IMR-90 (cell line): ENCODE measurements around the gene MERTK. TPM values are rescaled to one million over a fixed set of nuclear protein-coding genes. Genes with fewer than 3 reads are reported as not detected.

Experiments used
- ATAC-seq: fragments of 200-7000 bp; cut with Tn5 transposase; 2 replicates; pipeline ENCODE4 v1.9.1; 2020; ENCODE audit warnings: low read depth, mild to moderate bottlenecking, moderate library complexity
- BruUV-seq: library from RNA; stranded (reverse); fragments of 400-500 nt; replicated peaks from 2 replicates; lab custom pipeline; 2021; lab: Mats Ljungman, UMichigan
- CTCF ChIA-PET: fragments of 300-600 bp; formaldehyde crosslinking; extraction: SDS; loops from one replicate; lab custom pipeline; 2021; ENCODE audit warnings: antibody characterized with exemption; lab: Yijun Ruan, JAX
- POLR2A ChIA-PET: fragments of 300-600 bp; sonication (Branson Sonifier 250); formaldehyde crosslinking; loops from one replicate; lab custom pipeline; 2022; ENCODE audit warnings: antibody characterized with exemption; ENCODE audit not compliant: unreplicated experiment; lab: Charles Lee
- DNase-seq: peaks from one replicate; pipeline ENCODE4 v3.0.0; 2013
- H2AFZ ChIP-seq: replicated peaks from 2 replicates; pipeline ENCODE3; 2013; ENCODE audit warnings: low read length, mild to moderate bottlenecking; ENCODE audit not compliant: poor library complexity
- H2AK5ac ChIP-seq: 2 replicates; pipeline ENCODE4 v1.6.1; 2013; ENCODE audit warnings: low read depth, low read length, inconsistent platforms
- H2AK9ac ChIP-seq: replicated peaks from 2 replicates; pipeline ENCODE3; 2013; ENCODE audit warnings: mild to moderate bottlenecking, low read depth, low read length, moderate library complexity; ENCODE audit not compliant: poor library complexity
- H2BK120ac ChIP-seq: 2 replicates; pipeline ENCODE4 v1.6.1; 2013; ENCODE audit warnings: low read depth, low read length, inconsistent platforms
- H2BK15ac ChIP-seq: 3 replicates; pipeline ENCODE4 v1.6.1; 2013; ENCODE audit warnings: low read depth, low read length, inconsistent platforms
- H2BK20ac ChIP-seq: 2 replicates; pipeline ENCODE4 v1.6.1; 2013; ENCODE audit warnings: low read depth, mild to moderate bottlenecking, inconsistent platforms, low read length, moderate library complexity
- H2BK5ac ChIP-seq: 2 replicates; pipeline ENCODE4 v1.6.1; 2013; ENCODE audit warnings: mild to moderate bottlenecking, low read depth, low read length, inconsistent platforms; ENCODE audit not compliant: poor library complexity, severe bottlenecking
- H3K14ac ChIP-seq: replicated peaks from 2 replicates; pipeline ENCODE4 v1.6.1; 2013; ENCODE audit warnings: low read depth, low read length, inconsistent platforms
- H3K18ac ChIP-seq: 2 replicates; pipeline ENCODE4 v1.6.1; 2013; ENCODE audit warnings: low read depth, low read length, control low read depth
- H3K23ac ChIP-seq: 2 replicates; pipeline ENCODE4 v1.6.1; 2013; ENCODE audit warnings: low read depth, low read length, inconsistent platforms
- H3K27ac ChIP-seq: 2 replicates; pipeline ENCODE4 v1.5.1; 2013; ENCODE audit warnings: mild to moderate bottlenecking, control low read depth, low read length; ENCODE audit not compliant: insufficient read depth
- H3K27me3 ChIP-seq: 2 replicates; pipeline ENCODE4 v1.6.1; 2013; ENCODE audit warnings: low read length; ENCODE audit not compliant: control insufficient read depth, insufficient read depth
- H3K36me3 ChIP-seq: 2 replicates; pipeline ENCODE4 v1.6.1; 2013; ENCODE audit warnings: low read length, mixed read lengths; ENCODE audit not compliant: control insufficient read depth, insufficient read depth
- H3K4ac ChIP-seq: 2 replicates; pipeline ENCODE4 v1.6.1; 2013; ENCODE audit warnings: low read depth, low read length, inconsistent platforms
- H3K4me1 ChIP-seq: 2 replicates; pipeline ENCODE4 v1.6.1; 2013; ENCODE audit warnings: low read length, mixed read lengths; ENCODE audit not compliant: control insufficient read depth, insufficient read depth
- H3K4me2 ChIP-seq: 2 replicates; pipeline ENCODE4 v1.6.1; 2013; ENCODE audit warnings: low read depth, mild to moderate bottlenecking, control low read depth, low read length, moderate library complexity
- H3K4me3 ChIP-seq: 2 replicates; pipeline ENCODE4 v1.5.1; 2013; ENCODE audit warnings: low read depth, mild to moderate bottlenecking, control low read depth, low read length, moderate library complexity; ENCODE audit not compliant: insufficient read depth
- H3K56ac ChIP-seq: 2 replicates; pipeline ENCODE4 v1.6.1; 2013; ENCODE audit warnings: low read length, inconsistent platforms; ENCODE audit not compliant: insufficient read depth; ENCODE audit errors: extremely low read depth
- H3K79me1 ChIP-seq, 2 experiments: 2 replicates each; pipeline ENCODE4 v1.6.1; 2013; ENCODE audit warnings: low read length in 2 of 2, inconsistent platforms in 1 of 2, low read depth in 1 of 2
- H3K9ac ChIP-seq: 2 replicates; pipeline ENCODE4 v1.6.1; 2013; ENCODE audit warnings: low read depth, low read length, control low read depth
- H3K9me1 ChIP-seq: 2 replicates; pipeline ENCODE4 v1.6.1; 2013; ENCODE audit warnings: low read length, inconsistent platforms; ENCODE audit not compliant: insufficient read depth
- H3K9me3 ChIP-seq: 2 replicates; pipeline ENCODE4 v1.6.1; 2013; ENCODE audit warnings: low read length; ENCODE audit not compliant: control insufficient read depth, insufficient read depth
- H4K20me1 ChIP-seq: 2 replicates; pipeline ENCODE4 v1.6.1; 2013; ENCODE audit warnings: low read length, inconsistent platforms; ENCODE audit not compliant: insufficient read depth
- H4K5ac ChIP-seq: 2 replicates; pipeline ENCODE4 v1.6.1; 2013; ENCODE audit warnings: mild to moderate bottlenecking, low read depth, low read length, control low read depth
- H4K8ac ChIP-seq, 2 experiments: 2 replicates each; pipeline ENCODE4 v1.6.1; 2013; ENCODE audit warnings: low read depth in 2 of 2, low read length in 2 of 2, control low read depth in 1 of 2, inconsistent platforms in 1 of 2
- H4K91ac ChIP-seq: 2 replicates; pipeline ENCODE4 v1.6.1; 2013; ENCODE audit warnings: low read depth, low read length, inconsistent platforms; ENCODE audit not compliant: insufficient read depth
- BHLHE40 ChIP-seq: fragments of 150-350 bp; IDR thresholded peaks from 2 replicates; pipeline ENCODE4 v1.6.1; 2016; ENCODE audit warnings: mild to moderate bottlenecking, low read depth, low read length
- MAFK ChIP-seq: IDR thresholded peaks from 2 replicates; pipeline ENCODE4 v1.6.1; 2012; ENCODE audit warnings: low read depth, low read length, improper control_type of control experiment
- MXI1 ChIP-seq: IDR thresholded peaks from 2 replicates; pipeline ENCODE4 v1.6.1; 2012; ENCODE audit warnings: low read depth, mild to moderate bottlenecking, low read length, moderate library complexity, borderline replicate concordance
- USF2 ChIP-seq: fragments of 150-350 bp; IDR thresholded peaks from 2 replicates; pipeline ENCODE4 v1.6.1; 2017; ENCODE audit warnings: mild to moderate bottlenecking, antibody characterized with exemption, low read length, low read depth
- WGBS, 2 experiments: methylation state at CpG; one replicate each; pipeline versions ENCODE4 v1.1.5 to v1.1.7; 2013; ENCODE audit warnings: missing lambda C conversion rate in 2 of 2; ENCODE audit not compliant: insufficient read length in 1 of 2; ENCODE audit errors: extremely low coverage in 2 of 2; 5-methylcytosine and 5-hydroxymethylcytosine counted together
- dilution Hi-C: fragments of 300-500 bp; cut with HindIII; formaldehyde crosslinking; loops from one replicate; pipeline ENCODE4 v1.14.3; 2018; ENCODE audit warnings: low sequenced_read_pairs; ENCODE audit not compliant: unreplicated experiment
- in situ Hi-C: fragments of 300-500 bp; cut with MboI; formaldehyde crosslinking; loops from 3 replicates; pipeline ENCODE4 v1.14.3; 2019; ENCODE audit warnings: low sequenced_read_pairs, inconsistent platforms, mixed read lengths
- intact Hi-C: fragments of 100-400 bp; cut with micrococcal nuclease; formaldehyde crosslinking; loops from 2 replicates; pipeline ENCODE4 v1.10.0; 2022
- polyA plus RNA-seq, 3 experiments: library from polyadenylated mRNA; depleted of rRNA; stranded (reverse); fragments of >200 nt; gene quantifications; 2 replicates each; pipeline ENCODE4 v1.2.3, GENCODE V29; 2012; ENCODE audit warnings: low replicate concordance in 1 of 3
- total RNA-seq: library from RNA; depleted of rRNA; stranded (reverse); fragments of >200 nt; gene quantifications from 2 replicates; pipeline ENCODE4 v1.2.3, GENCODE V29; 2012

The MERTK gene
- total and polyA plus RNA-seq, 2 of the 4 experiments (the other 2 are of a cell fraction), result 0.36 to 0.62 TPM

DNA sequence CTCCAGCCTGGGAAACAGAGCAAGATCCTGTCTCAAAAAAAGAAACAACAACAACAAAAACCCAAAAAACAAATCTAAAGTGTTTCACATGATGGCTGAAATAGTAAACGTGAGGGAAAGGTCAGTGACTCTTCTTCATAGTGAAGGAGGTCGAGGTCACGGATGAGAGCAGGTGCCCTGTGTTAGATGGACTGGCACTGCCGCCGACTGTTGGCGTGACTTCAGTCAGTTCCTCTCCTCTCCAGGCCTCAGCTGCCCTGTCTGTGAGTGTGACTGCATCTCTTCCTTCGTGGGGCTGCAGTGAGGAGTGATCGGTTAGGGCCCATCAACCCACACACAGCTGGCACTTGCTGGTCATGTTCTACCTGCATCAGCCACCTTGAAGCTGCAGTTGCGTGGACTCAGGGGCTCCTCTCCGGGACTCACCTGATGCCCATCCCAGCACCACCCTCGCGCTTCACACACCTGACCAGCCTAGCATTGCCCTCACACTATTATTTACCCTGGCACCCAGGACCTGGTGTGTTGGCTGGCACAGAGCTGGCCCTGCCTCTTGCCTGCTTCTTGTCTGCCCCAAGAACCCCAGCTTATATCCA, 126.6 kb downstream of the MERTK start:
- Histone ChIP-seq H3K4ac (no peak overlapping the region), H3K36me3 (no peaks in the 10 kb centered on the region), H3K79me1 (no peaks in the 10 kb centered on the region), H4K20me1 (no peaks in the 10 kb centered on the region; the same call in 1 of the 2 replicates), H2AFZ (no peak overlapping the region), H3K23ac (no peak overlapping the region), H3K4me3 (no peak overlapping the region), H3K56ac (no peak overlapping the region), H2BK120ac (no peak overlapping the region), H2BK20ac (no peak overlapping the region), H3K4me2 (no peak overlapping the region), H3K4me1 (no peaks in the 10 kb centered on the region), H3K9me1 (no peaks in the 10 kb centered on the region), H2BK5ac (no peak overlapping the region), H3K9ac (no peak overlapping the region), H2AK9ac (no peak overlapping the region), H2AK5ac (no peak overlapping the region), H4K8ac (no peak overlapping the region), H3K9me3 (no peaks in the 10 kb centered on the region), H4K91ac (no peak overlapping the region), H4K5ac (no peak overlapping the region), H3K27me3 (peaks cover 8% of the 10 kb centered on the region), H3K18ac (no peak overlapping the region), H3K14ac (no peak overlapping the region), H3K27ac (no peak overlapping the region), H2BK15ac (no peak overlapping the region)
- intact Hi-C loops, result no loop called here
- no peak for ATAC-seq
- WGBS, 2 experiments, result 73% methylated on average over 3 of the region's 12 CpGs; no CpG with 5 or more reads in 1 of the 2 experiments
- POLR2A ChIA-PET, result no interaction called here
- dilution Hi-C loops, result no loop called here
- in situ Hi-C loops, result no loop called here
- no peak for TF ChIP-seq MAFK
- TF ChIP-seq USF2, result no peak
- TF ChIP-seq BHLHE40, result no peak
- TF ChIP-seq MXI1, result no peak
- BruUV-seq, result no TSS peak
- CTCF ChIA-PET, result no interaction called here
- DNase-seq, result no peak
